ENCODE data around the gene TXNDC11.

- TF ChIP-seq POLR2AphosphoS5 (IDR thresholded peaks at IDR 0.05; ENCODE audit: low read depth, low read length): no peak
- TF ChIP-seq POLR2A (IDR thresholded peaks at IDR 0.05; ENCODE audit: low read depth, low read length): no peak
- no peak for TF ChIP-seq PAX5 (IDR thresholded peaks at IDR 0.05; ENCODE audit: insufficient read depth, low read length, severe bottlenecking)
- TF ChIP-seq TAF1 (IDR thresholded peaks at IDR 0.05; ENCODE audit: low read depth, low read length): no peak
Measured at GRCh38 chr16:11671271-11671670, 71.4 kb downstream of the TXNDC11 start.

Measured in GM12891 (cell line).